Heart left ventricle (tissue), 16 donors: Measurements from ENCODE around the gene HSD17B1. TPM values are rescaled to one million over a fixed set of nuclear protein-coding genes. Genes with fewer than 3 reads are reported as not detected.

Source experiments
- ATAC-seq, 4 donors: fragments of 200-7000 bp; cut with Tn5 transposase; one replicate each; pipeline ENCODE4 v1.9.1; 2020 to 2022; ENCODE audit warnings: moderate library complexity in 4 of 4, mild to moderate bottlenecking in 3 of 4, moderate number of reproducible peaks in 1 of 4
- DNase-seq, 5 donors: peaks; one replicate each; pipeline ENCODE4 v3.0.0-alpha.2; 2020
- H3K27ac ChIP-seq, 12 donors: fragments of 200-600 bp; sonication (generic) in 4 of 12; one replicate each; pipeline versions ENCODE4 v1.5.0 to v1.8.0; 2016 to 2022; ENCODE audit warnings: mild to moderate bottlenecking in 2 of 12
- H3K27me3 ChIP-seq, 9 donors: fragments of 200-600 bp; sonication (generic) in 2 of 9; one replicate each; pipeline versions ENCODE4 v1.5.1 to v1.8.0; 2016 to 2022; ENCODE audit warnings: mild to moderate bottlenecking in 3 of 9
- H3K36me3 ChIP-seq, 9 donors: fragments of 200-600 bp; sonication (generic) in 2 of 9; one replicate each; pipeline versions ENCODE4 v1.5.0 to v1.8.0; 2018 to 2022; ENCODE audit warnings: mild to moderate bottlenecking in 2 of 9
- H3K4me1 ChIP-seq, 12 donors: fragments of 200-600 bp; sonication (generic) in 4 of 12; one replicate each; pipeline versions ENCODE4 v1.5.0 to v1.8.0; 2016 to 2022; ENCODE audit warnings: mild to moderate bottlenecking in 3 of 12
- H3K4me3 ChIP-seq, 12 donors: fragments of 200-600 bp; sonication (generic) in 4 of 12; one replicate each; pipeline versions ENCODE4 v1.5.0 to v1.8.0; 2017 to 2022; ENCODE audit warnings: mild to moderate bottlenecking in 9 of 12, moderate library complexity in 4 of 12
- H3K9me3 ChIP-seq, 12 donors: fragments of 200-600 bp; sonication (generic) in 4 of 12; one replicate each; pipeline versions ENCODE4 v1.5.0 to v1.8.0; 2016 to 2022; ENCODE audit warnings: mild to moderate bottlenecking in 1 of 12
- CTCF ChIP-seq, 12 donors: fragments of 200-600 bp; sonication (generic) in 4 of 12; IDR thresholded peaks; one replicate each; pipeline versions ENCODE4 v1.5.0 to v1.8.0; 2018 to 2022; ENCODE audit warnings: antibody characterized with exemption in 12 of 12, mild to moderate bottlenecking in 5 of 12
- POLR2A ChIP-seq, 2 donors: fragments of 450-650 bp; IDR thresholded peaks; one replicate each; pipeline ENCODE4 v1.6.1; 2017; ENCODE audit warnings: antibody characterized with exemption in 2 of 2, mild to moderate bottlenecking in 2 of 2, moderate library complexity in 2 of 2
- WGBS, 4 donors: extraction: QIAGEN DNeasy Blood & Tissue Kit in 2 of 4; methylation state at CpG; one replicate each; pipeline versions ENCODE4 v1.1.5 to v1.1.7; 2013 to 2018; 5-methylcytosine and 5-hydroxymethylcytosine counted together
- intact Hi-C, 10 donors: fragments of 100-400 bp; cut with DNase I; formaldehyde crosslinking; loops; one replicate each; pipeline versions ENCODE4 v1.11.1 to v1.14.2; 2022
- polyA plus RNA-seq, 2 donors: library from polyadenylated mRNA; stranded (reverse); fragments of 200-250 nt; gene quantifications; one replicate each; pipeline ENCODE4 v1.2.3, GENCODE V29; 2013
- total RNA-seq, 9 donors: library from RNA; depleted of rRNA in 2 of 9; stranded (reverse); fragments of >200 nt in 2 of 9; fragmentation: NEBNext Ultra II Directional in 3 of 9; extraction: Animal tissue kit (Norgen Biotek cat#: 25700) in 3 of 9; gene quantifications; one replicate each; pipeline versions ENCODE4 v1.1.0 to v1.2.4, GENCODE V29; 2016 to 2023
- donor health status: ischemic (EF 13 %, LVEDD 7.1; RV severe dilation, severe dysfunction).
- donor health status: healthy with polysubstance abuse.
- donor health status: DM: no; HTN: yes; CAD: no.
- donor health status: DM: no; HTN: no; CAD: no.
- donor health status: ischemic (EF 25% LVEDD 6.9; RV normal size, moderate dysfunction).
- donor health status: ischemic (EF 25% LVEDD 5.7; RV mildly dilated, moderate dysfunction).
- donor health status: healthy.
- donor health status: DM: yes; HTN: yes; CAD: no.
- donor health status: ischemic (EF 35%, LVEDD 5.7; RV mildly dilated, moderate dysfunction).
- donor health status: nonischemic (EF 11% LVEDD 7.7; RV severe dilation, severe dysfunction).
- donor health status: DM: yes; HTN: yes; CAD: no.
- donor health status: PGD.
- donor health status: ischemic (EF 29% LVEDD 5.4; RV normal size, mild dysfunction).
- donor health status: nonischemic (EF 23%, LVEDD 6.1; RV moderate dilation, normal function).

The HSD17B1 gene
- total and polyA plus RNA-seq, 11 donors: 0.32 to 1.8 (median 1.1) TPM; not detected in 1

- Histone ChIP-seq H3K27me3 (no peaks in the 10 kb centered on the region), H3K4me3 (peak overlapping the region in 3 of 12 donors; percentile 78 to 80 (median 79)), H3K27ac (peak overlapping the region in 10 of 12 donors; percentile 94 to 99 (median 96)), H3K4me1 (peaks cover 10 to 59% (median 44%) of the 10 kb centered on the region in 12 donors), H3K36me3 (peaks cover 0 to 51% (median 43%) of the 10 kb centered on the region in 9 donors), H3K9me3 (no peaks in the 10 kb centered on the region)
- intact Hi-C loops: no loop called here
- ATAC-seq (no peak), DNase-seq (peak in 1 of 5 donors; percentile 49)
- no peak for TF ChIP-seq POLR2A (IDR thresholded peaks at IDR 0.05)
- TF ChIP-seq CTCF (IDR thresholded peaks at IDR 0.05): no peak
- WGBS, 4 donors: 92 to 95% (median 94%) methylated on average over 14 to 16 of the region's 16 CpGs
Measured at GRCh38 chr17:42565523-42566214, 12.9 kb downstream of the HSD17B1 start.

- H3K9me3 ChIP-seq: no peaks in the 10 kb centered on the region
- peaks cover 10 to 61% (median 42%) of the 10 kb centered on the region in 12 donors for H3K4me1 ChIP-seq
- TF ChIP-seq CTCF (IDR thresholded peaks at IDR 0.05): no peak
- no peak for TF ChIP-seq POLR2A (IDR thresholded peaks at IDR 0.05)
- H3K36me3 ChIP-seq: peaks cover 0 to 57% (median 50%) of the 10 kb centered on the region in 9 donors
- H3K27ac ChIP-seq: peak overlapping the region; percentile 94 to 99 (median 98)
- DNase-seq: no peak
- H3K27me3 ChIP-seq: no peaks in the 10 kb centered on the region
- intact Hi-C loops: no loop called here
- 21 to 50% (median 29%) methylated on average over 14 to 28 of the region's 28 CpGs for WGBS, 4 donors
- H3K4me3 ChIP-seq: peak overlapping the region; percentile 74 to 98 (median 92)
- ATAC-seq: peak in 2 of 4 donors; percentile 4 to 20
Measured at GRCh38 chr17:42566215-42566882, 13.6 kb downstream of the HSD17B1 start.

GRCh38 chr17:42566883-42567573 lies 14.3 kb downstream of the HSD17B1 start, which contains the start of gene MLX:
Gene MLX, plus strand, starts transcription at chr17:42567100. Its CDS starts 25 bp downstream, at chr17:42567125.
- H3K36me3 ChIP-seq: peaks cover 0 to 64% (median 56%) of the 10 kb centered on the region in 9 donors
- peak within 1 kb of the TSS; percentile 74 to 98 (median 92) for H3K4me3 ChIP-seq
- TF ChIP-seq CTCF (IDR thresholded peaks at IDR 0.05): no peak
- peak in 1 of 2 donors; percentile 74 for TF ChIP-seq POLR2A (IDR thresholded peaks at IDR 0.05)
- ATAC-seq: peak; percentile 77 to 85 (median 84)
- intact Hi-C loops: no loop called here
- no peaks in the 10 kb centered on the region for H3K27me3 ChIP-seq
- H3K4me1 ChIP-seq: peaks cover 10 to 59% (median 37%) of the 10 kb centered on the region in 12 donors
- WGBS, 4 donors: 0 to 2% (median 1%) methylated on average over 20 to 72 of the region's 72 CpGs
- peak within 1 kb of the TSS; percentile 94 to 99 (median 98) for H3K27ac ChIP-seq
- DNase-seq: peak; percentile 95 to 98 (median 97)
- no peaks in the 10 kb centered on the region for H3K9me3 ChIP-seq
